T-helper 22 cell (primary cell): ENCODE measurements around the gene CREB3L2.

Experiments used
- DNase-seq: peaks from one replicate; pipeline ENCODE4 v3.0.0-alpha.2; 2020; ENCODE audit warnings: low read depth

The CREB3L2 gene

GRCh38 chr7:137950967-137951366 is 50.9 kb downstream of the CREB3L2 start:
- no peak for DNase-seq

GRCh38 chr7:137950263-137950621 is 51.6 kb downstream of the CREB3L2 start:
- no peak for DNase-seq

GRCh38 chr7:137949416-137950262 is 52.2 kb downstream of the CREB3L2 start:
- no peak for DNase-seq

- no peak for DNase-seq
Observed at GRCh38 chr7:137948845-137949330, 53.0 kb downstream of the CREB3L2 start.

- DNase-seq = no peak
Observed at GRCh38 chr7:137948083-137948844, 53.6 kb downstream of the CREB3L2 start.

- DNase-seq = no peak
Observed at GRCh38 chr7:137947046-137947445, 54.8 kb downstream of the CREB3L2 start.

- no peak for DNase-seq
Observed at GRCh38 chr7:137946011-137946410, 55.9 kb downstream of the CREB3L2 start.

- no peak for DNase-seq
Observed at GRCh38 chr7:137944168-137944567, 57.7 kb downstream of the CREB3L2 start.

- no peak for DNase-seq
Observed at GRCh38 chr7:137943132-137943551, 58.7 kb downstream of the CREB3L2 start.

- DNase-seq = no peak
Observed at GRCh38 chr7:137942484-137943115, 59.3 kb downstream of the CREB3L2 start.

- no peak for DNase-seq
Observed at GRCh38 chr7:137940656-137941518, 61.0 kb downstream of the CREB3L2 start.

- DNase-seq = no peak
Observed at GRCh38 chr7:137940218-137940617, 61.7 kb downstream of the CREB3L2 start.

GRCh38 chr7:137937202-137937560 is 64.7 kb downstream of the CREB3L2 start:
- no peak for DNase-seq

GRCh38 chr7:137936509-137937201 is 65.2 kb downstream of the CREB3L2 start:
- DNase-seq = no peak

- no peak for DNase-seq
Observed at GRCh38 chr7:137935884-137936508, 65.9 kb downstream of the CREB3L2 start.

- DNase-seq = no peak
Observed at GRCh38 chr7:137934941-137935883, 66.7 kb downstream of the CREB3L2 start.

- no peak for DNase-seq
Observed at GRCh38 chr7:137934176-137934826, 67.6 kb downstream of the CREB3L2 start.

GRCh38 chr7:137933270-137934017 is 68.4 kb downstream of the CREB3L2 start:
- DNase-seq = no peak
